Epithelial cell of esophagus (primary cell): ENCODE results near the gene MYPN.

Source experiments
- DNase-seq: peaks from one replicate; pipeline ENCODE4 v3.0.0; 2010; ENCODE audit warnings: low read depth
- H3K4me3 ChIP-seq: 2 replicates; pipeline ENCODE4 v1.5.1; 2011; ENCODE audit warnings: mild to moderate bottlenecking, low read length, control low read depth
- TF ChIP-seq, protein P1 (sequence below): IDR thresholded peaks from 2 replicates; pipeline ENCODE4 v1.5.1; 2011; ENCODE audit warnings: low read depth, mild to moderate bottlenecking, low read length, control low read depth, inconsistent platforms; ENCODE audit not compliant: insufficient read depth; ENCODE audit errors: missing control alignments

MYPN gene

DNA sequence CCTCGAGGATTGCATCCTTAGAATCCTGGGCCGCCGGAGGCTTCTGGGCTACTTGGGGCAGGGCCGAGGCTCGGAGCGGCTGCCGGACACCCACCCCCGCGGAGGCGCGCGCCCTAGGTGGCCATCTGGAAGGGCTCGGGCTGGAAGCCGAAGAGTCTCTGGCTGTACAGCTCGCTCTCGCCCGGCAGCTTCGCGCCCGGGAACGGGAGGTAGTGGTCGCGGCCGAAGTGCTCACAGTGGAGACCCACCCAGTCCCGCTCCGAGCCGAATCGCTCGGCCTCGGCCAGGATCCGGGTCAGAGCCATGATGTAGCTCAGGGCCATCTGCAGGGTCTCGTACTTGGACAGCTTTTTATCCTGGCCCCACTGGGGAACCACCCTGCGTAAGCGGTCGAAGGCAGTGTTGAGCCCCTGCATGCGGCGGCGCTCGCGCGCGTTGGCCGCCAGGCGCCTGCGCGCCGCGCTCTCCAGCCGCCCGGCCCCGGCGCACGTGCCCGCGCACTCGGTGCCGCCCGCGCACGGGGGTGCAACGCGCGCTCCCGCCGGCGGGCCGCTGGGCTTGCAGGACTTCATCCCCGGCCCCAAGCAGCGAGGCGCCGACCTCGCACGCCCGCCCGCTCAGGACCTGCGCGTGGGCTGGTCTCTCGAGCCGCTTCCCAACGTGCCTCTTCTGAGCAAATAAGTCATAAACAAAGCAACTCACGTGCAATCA, 122.0 kb downstream of the MYPN start:
- TF ChIP-seq, protein P1, sequence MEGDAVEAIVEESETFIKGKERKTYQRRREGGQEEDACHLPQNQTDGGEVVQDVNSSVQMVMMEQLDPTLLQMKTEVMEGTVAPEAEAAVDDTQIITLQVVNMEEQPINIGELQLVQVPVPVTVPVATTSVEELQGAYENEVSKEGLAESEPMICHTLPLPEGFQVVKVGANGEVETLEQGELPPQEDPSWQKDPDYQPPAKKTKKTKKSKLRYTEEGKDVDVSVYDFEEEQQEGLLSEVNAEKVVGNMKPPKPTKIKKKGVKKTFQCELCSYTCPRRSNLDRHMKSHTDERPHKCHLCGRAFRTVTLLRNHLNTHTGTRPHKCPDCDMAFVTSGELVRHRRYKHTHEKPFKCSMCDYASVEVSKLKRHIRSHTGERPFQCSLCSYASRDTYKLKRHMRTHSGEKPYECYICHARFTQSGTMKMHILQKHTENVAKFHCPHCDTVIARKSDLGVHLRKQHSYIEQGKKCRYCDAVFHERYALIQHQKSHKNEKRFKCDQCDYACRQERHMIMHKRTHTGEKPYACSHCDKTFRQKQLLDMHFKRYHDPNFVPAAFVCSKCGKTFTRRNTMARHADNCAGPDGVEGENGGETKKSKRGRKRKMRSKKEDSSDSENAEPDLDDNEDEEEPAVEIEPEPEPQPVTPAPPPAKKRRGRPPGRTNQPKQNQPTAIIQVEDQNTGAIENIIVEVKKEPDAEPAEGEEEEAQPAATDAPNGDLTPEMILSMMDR, result no peak
- peak overlapping the region; percentile 67 for H3K4me3 ChIP-seq
- peak; percentile 52 for DNase-seq

DNA sequence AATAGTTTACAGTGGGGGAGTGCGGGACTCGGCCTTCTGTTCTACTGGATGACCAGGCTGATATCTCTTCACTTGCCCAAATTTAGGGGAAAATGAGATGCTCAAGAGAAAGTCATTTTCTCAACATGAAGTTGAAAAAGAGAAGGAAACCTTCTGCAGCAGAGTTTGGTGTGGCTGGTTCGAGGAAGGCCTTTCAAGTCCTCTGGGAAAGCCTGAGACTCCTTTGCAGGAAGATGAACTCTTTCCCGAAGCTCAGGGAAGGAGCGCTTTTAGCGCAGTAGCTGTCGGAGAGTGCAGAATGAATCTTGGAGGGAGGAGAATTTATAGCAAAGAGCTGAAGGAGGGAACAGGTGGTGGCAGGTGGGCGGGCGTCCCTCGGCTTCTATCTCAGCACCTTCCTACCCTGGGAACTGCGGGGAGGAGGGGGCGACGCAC, 122.5 kb downstream of the MYPN start, which contains the start of gene ATOH7:
Gene ATOH7 (minus strand): TSS at position 297 of the 435 bp plus-strand sequence. CDS start 436 bp downstream, outside the sequence.
- TF ChIP-seq, protein P1, result no peak
- DNase-seq, result no peak
- peak within 1 kb of the TSS; percentile 67 for H3K4me3 ChIP-seq

DNA sequence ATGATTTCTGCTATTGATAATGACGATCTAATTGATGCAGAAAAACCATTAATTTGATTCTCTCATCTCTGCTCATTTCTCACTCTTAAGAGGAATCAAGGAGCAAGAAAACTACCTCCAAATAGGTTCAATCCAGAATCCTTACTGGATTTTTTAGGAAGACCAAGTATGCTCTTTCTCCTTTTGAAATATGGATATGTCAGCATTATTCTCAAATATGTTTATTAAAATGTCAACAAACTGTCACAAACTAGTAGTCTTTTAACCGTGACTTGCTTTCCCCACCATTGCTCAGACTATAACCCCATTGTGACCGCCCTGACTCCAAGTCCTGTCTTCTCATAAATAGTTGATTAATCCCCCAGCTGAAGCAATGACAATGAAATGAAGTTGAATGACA, 123.8 kb downstream of the MYPN start:
- no peak overlapping the region for H3K4me3 ChIP-seq
- DNase-seq, result no peak
- TF ChIP-seq, protein P1, result no peak

DNA sequence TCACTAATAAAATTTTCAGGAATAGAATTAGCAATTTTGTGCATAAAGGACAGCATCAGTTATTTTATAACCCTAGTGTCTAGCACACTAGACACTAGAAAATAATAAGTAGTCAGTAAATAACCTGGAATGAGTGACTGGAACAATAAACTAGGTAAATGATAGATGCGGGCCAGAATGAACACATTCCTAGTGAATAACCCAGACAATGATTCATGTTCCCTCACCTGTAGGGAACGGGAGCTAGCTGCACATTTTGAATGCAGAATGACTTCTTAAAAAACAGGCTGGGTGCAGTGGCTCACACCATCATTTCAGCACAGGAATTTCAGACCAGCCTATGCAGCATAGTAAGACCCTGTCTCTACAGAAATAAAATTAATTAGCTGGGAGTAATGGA, 125.8 kb downstream of the MYPN start:
- DNase-seq, result peak; percentile 79
- no peak overlapping the region for H3K4me3 ChIP-seq
- TF ChIP-seq, protein P1, result no peak

DNA sequence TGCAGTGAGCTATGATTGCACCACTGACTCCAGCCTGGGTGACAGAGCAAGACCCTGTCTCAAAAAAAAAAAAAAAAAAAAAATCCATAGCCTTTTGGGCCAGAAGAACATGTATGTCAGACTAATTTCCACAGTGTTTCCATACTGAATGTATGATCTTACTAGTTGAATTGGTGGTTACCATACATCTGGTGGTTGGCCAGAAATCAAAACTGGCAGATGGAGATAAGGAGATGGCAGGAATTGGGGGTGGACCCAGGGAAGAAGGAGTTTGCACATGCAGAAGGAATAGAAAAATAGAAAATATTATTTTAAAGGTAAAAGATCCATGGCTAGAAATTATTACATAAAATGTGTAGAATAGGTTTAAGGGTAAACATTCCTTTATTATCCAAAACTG, 126.3 kb downstream of the MYPN start:
- TF ChIP-seq, protein P1, result no peak
- no peak for DNase-seq
- no peak overlapping the region for H3K4me3 ChIP-seq

DNA sequence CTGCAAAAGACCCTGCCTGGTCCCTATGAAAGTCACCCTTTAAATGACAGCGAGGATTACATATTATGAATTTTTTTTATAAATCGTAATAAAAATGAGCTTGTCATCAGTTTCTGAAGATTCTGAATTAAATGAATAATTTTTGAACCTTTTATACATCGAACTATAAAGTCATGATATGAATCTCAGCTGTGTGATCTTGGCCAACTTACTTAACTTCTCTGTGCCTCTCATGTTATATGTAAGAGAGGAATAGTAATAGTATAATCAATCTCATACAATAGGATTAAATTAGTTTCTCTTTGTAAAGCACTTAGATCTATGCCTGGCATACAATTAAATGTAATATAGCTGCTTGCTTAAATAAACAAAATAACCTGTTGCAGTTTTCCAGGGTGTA, 127.9 kb downstream of the MYPN start:
- H3K4me3 ChIP-seq, result no peak overlapping the region
- no peak for DNase-seq
- TF ChIP-seq, protein P1, result no peak

DNA sequence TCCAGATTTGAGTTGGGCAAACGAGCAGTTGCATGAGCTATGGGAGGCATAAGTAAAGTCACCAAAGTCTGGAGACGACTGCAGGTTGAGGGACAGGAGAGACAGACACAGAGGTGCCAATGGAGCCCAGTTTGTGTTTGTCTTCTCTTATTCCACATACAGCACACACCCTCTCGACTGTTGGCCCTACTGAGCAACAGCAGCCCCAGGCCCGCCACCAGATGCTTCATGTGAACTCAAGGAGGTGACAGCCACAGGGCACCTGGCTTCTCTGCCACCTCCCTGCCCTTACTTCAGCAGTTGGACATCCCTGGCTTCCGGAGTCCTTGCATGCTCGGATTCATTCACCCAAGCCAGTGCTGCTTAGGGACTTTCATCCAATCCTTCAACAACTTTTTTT, 129.1 kb downstream of the MYPN start:
- TF ChIP-seq, protein P1, result no peak
- no peak for DNase-seq
- no peak overlapping the region for H3K4me3 ChIP-seq
